ENCODE results near the gene AKT1S1.

The AKT1S1 gene

DNA sequence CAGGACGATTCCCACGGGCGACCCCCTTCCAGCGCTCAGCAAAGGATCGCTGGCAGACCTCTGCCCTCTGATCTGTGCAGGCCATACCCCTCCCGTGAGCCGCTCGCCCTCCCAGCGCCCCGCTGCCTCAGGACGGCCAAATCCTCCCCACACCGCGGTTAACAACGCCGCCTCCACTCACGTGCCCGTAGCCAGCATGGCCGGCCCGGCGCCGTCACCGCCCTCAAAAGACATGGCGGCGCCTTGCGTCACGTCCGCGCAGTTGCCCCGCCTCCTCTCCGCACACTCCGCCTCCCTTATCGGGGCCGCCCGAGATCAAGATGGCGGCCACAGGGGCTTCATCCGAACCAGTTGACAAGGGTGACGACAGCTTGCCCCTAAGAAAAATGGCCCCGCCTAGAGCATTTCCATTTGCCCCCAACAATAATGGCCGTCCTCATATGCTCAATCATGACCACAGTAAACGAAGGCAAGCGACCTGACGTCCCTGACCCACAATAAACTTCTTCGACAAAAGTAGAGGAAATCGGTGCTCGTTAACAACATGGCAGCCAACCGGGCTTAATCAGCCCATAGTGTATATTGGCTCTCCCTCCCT lies 634 bp downstream of the AKT1S1 start:
- TF ChIP-seq, protein P1, sequence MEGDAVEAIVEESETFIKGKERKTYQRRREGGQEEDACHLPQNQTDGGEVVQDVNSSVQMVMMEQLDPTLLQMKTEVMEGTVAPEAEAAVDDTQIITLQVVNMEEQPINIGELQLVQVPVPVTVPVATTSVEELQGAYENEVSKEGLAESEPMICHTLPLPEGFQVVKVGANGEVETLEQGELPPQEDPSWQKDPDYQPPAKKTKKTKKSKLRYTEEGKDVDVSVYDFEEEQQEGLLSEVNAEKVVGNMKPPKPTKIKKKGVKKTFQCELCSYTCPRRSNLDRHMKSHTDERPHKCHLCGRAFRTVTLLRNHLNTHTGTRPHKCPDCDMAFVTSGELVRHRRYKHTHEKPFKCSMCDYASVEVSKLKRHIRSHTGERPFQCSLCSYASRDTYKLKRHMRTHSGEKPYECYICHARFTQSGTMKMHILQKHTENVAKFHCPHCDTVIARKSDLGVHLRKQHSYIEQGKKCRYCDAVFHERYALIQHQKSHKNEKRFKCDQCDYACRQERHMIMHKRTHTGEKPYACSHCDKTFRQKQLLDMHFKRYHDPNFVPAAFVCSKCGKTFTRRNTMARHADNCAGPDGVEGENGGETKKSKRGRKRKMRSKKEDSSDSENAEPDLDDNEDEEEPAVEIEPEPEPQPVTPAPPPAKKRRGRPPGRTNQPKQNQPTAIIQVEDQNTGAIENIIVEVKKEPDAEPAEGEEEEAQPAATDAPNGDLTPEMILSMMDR (IDR thresholded peaks at IDR 0.05; ENCODE audit: low read depth, low read length), result no peak
- H3K4me3 ChIP-seq (replicated peaks in 1 of 2; ENCODE audit: low read depth in 2 of 2, low read length in 2 of 2), result peak overlapping the region; percentile 100
- peak; percentile 100 for DNase-seq (ENCODE audit: low read depth in 2 of 2)

DNA sequence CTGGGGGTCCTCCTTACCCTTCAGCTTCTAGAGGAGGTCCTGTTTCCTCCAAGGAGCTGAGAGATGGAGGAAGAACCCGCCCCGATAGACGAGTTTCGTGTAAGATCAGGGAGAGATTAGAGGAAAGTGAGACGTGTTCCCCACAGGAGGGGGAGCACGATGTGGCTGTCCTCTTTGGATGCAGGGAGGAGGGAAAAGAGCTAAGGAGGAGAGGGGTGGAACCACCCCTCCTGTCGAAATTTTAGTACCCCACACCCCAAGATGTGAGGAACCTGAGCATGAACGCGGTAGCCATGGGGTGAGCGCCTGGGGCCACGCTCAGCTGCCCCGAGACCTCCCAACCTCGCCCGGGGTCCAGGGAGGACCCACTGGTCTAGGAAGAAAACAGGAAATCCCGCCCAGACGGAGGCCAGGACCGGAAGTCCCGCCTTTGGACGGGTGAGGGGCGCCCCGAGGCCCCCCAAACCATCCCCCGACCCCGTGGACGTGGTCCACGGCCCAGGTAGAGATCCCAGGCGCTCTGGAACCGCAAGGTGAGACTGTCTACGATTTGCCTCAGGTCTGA lies 1.2 kb downstream of the AKT1S1 start:
- DNase-seq (ENCODE audit: low read depth in 2 of 2), result peak in 1 of 2 donors; percentile 60
- H3K4me3 ChIP-seq (replicated peaks in 1 of 2; ENCODE audit: low read depth in 2 of 2, low read length in 2 of 2), result peak overlapping the region; percentile 100
- TF ChIP-seq, protein P1 (IDR thresholded peaks at IDR 0.05; ENCODE audit: low read depth, low read length), result no peak

DNA sequence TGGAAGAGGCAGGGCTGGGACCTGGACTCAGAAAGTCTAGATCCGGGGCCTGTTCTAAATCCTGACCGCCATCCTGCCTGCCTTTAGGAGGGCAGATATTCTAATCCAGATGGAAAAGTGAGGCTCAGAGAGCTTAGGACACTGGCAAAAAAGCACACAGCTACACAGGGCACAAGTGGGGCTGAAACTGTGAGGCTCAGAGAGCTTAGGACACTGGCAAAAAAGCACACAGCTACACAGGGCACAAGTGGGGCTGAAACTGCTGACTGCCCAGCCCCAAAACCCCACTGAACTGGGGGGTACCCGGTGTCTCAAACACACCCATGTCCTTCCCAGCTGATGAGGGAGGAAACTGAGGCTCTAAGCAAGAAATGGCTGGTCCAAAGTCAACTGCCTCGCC lies 2.0 kb downstream of the AKT1S1 start:
- peak overlapping the region; percentile 100 for H3K4me3 ChIP-seq (replicated peaks in 1 of 2; ENCODE audit: low read depth in 2 of 2, low read length in 2 of 2)
- TF ChIP-seq, protein P1 (IDR thresholded peaks at IDR 0.05; ENCODE audit: low read depth, low read length), result no peak
- no peak for DNase-seq (ENCODE audit: low read depth in 2 of 2)

DNA sequence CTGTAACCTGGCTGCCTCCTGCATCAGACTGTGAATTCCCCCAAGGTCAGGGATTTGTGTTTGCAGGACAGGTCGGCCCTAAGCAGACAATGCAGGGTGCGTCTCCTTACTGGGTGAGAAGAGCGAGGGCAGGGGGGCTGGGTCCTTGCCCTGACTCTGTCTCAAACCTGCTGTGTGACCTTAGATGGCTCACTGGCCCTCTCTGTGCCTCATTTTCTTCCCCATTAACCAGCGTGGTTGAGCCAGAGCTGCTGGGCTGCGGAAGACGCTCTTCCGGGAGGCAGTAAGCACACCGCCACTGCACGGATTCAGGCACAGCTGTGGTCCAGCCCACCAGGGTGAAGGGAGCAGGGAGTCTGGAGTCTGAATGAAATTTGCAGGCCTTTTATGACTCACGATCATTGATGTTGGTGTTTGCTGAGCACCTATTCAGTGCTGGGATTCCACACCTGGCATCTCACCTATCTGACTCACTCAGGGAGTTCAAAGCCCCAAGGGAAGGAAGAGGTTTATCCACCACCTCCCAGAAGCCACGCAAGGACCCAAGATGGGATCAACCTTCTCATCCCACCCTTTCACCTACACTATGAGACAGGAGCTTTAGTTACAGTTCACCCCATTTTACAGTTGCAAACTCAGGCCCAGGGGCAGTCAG lies 2.5 kb downstream of the AKT1S1 start:
- DNase-seq (ENCODE audit: low read depth in 2 of 2), result no peak
- peak overlapping the region in 1 of 2 donors; percentile 100 for H3K4me3 ChIP-seq (replicated peaks in 1 of 2; ENCODE audit: low read depth in 2 of 2, low read length in 2 of 2)
- TF ChIP-seq, protein P1 (IDR thresholded peaks at IDR 0.05; ENCODE audit: low read depth, low read length), result no peak

DNA sequence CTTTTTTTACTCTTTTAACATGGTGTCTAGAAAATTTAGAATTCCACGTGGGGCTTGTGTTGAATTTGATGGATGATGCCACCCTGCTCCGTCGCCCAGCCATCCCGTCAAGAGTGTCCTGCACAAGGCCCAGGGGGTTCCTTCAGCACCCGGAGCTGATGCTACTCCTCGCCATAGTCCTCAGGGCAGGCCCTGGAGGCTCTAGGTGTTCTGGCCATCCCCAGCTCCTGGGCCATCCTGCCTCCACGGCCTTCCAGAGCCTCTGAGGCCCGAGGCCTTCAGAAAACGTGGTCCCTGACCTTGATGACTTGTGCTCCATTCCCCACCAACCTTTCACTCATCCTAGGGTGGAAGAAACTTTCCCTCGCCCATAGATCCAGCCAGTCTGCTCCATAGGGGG lies 3.3 kb downstream of the AKT1S1 start:
- TF ChIP-seq, protein P1 (IDR thresholded peaks at IDR 0.05; ENCODE audit: low read depth, low read length), result no peak
- H3K4me3 ChIP-seq (replicated peaks in 1 of 2; ENCODE audit: low read depth in 2 of 2, low read length in 2 of 2), result no peak overlapping the region
- DNase-seq (ENCODE audit: low read depth in 2 of 2), result no peak

DNA sequence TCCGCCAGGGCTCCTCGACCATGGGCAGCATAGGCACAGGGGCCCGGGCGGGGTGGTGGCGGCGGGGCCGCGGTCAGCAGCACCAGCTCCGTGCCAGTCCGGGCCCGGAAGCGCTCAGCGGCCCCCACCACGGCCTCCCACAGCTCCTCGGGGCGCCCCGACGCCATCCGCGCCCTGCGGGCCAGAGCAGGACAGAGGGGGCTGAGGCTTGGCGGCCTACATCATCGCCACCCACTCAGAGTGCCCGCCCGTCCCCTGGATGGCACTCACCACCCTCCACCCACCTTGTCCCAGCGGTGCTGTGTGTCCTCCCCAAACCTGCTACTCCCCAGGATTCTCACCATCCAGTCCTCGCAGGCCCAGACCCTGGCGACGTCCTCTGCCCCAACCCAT lies 4.0 kb downstream of the AKT1S1 start:
- TF ChIP-seq, protein P1 (IDR thresholded peaks at IDR 0.05; ENCODE audit: low read depth, low read length), result no peak
- DNase-seq (ENCODE audit: low read depth in 2 of 2), result no peak
- H3K4me3 ChIP-seq (replicated peaks in 1 of 2; ENCODE audit: low read depth in 2 of 2, low read length in 2 of 2), result no peak overlapping the region
